MM.1S (cell line): ENCODE data around the gene DTNB.

ENCODE experiments used
- CTCF ChIP-seq: fragments of 300-600 bp; sonication (generic); IDR thresholded peaks from 2 replicates; pipeline ENCODE4 v1.5.1; 2016; ENCODE audit warnings: antibody characterized with exemption, low read length, mixed read lengths
- EZH2phosphoT487 ChIP-seq: fragments of 300-600 bp; sonication (generic); IDR thresholded peaks from 2 replicates; pipeline ENCODE4 v1.6.1; 2018; ENCODE audit warnings: antibody characterized with exemption, low read length

- TF ChIP-seq CTCF: no peak
- TF ChIP-seq EZH2phosphoT487: no peak
Measured at GRCh38 chr2:25615386-25615785, 58.0 kb downstream of the DTNB start.
